ENCODE measurements around the gene ECT2. TPM values are rescaled to one million over a fixed set of nuclear protein-coding genes. Genes with fewer than 3 reads are reported as not detected.
"Not testable (repeated sequence)": the region's sequence is repeated elsewhere in the genome, so short reads cannot be mapped to it uniquely, and the experiment has no call there.

ECT2 gene, protein sequence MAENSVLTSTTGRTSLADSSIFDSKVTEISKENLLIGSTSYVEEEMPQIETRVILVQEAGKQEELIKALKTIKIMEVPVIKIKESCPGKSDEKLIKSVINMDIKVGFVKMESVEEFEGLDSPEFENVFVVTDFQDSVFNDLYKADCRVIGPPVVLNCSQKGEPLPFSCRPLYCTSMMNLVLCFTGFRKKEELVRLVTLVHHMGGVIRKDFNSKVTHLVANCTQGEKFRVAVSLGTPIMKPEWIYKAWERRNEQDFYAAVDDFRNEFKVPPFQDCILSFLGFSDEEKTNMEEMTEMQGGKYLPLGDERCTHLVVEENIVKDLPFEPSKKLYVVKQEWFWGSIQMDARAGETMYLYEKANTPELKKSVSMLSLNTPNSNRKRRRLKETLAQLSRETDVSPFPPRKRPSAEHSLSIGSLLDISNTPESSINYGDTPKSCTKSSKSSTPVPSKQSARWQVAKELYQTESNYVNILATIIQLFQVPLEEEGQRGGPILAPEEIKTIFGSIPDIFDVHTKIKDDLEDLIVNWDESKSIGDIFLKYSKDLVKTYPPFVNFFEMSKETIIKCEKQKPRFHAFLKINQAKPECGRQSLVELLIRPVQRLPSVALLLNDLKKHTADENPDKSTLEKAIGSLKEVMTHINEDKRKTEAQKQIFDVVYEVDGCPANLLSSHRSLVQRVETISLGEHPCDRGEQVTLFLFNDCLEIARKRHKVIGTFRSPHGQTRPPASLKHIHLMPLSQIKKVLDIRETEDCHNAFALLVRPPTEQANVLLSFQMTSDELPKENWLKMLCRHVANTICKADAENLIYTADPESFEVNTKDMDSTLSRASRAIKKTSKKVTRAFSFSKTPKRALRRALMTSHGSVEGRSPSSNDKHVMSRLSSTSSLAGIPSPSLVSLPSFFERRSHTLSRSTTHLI
- total RNA-seq (10 to 100 TPM in 1 of 5 experiments, 1 to 10 TPM in 4; 1.3 to 41.2 (median 2.1) TPM), polyA plus RNA-seq (1 to 10 TPM; 1.3 to 1.6 TPM), total RNA-seq (4.2 reads per million, percentile 21 among the genes with 10 or more reads in this experiment)

DNA sequence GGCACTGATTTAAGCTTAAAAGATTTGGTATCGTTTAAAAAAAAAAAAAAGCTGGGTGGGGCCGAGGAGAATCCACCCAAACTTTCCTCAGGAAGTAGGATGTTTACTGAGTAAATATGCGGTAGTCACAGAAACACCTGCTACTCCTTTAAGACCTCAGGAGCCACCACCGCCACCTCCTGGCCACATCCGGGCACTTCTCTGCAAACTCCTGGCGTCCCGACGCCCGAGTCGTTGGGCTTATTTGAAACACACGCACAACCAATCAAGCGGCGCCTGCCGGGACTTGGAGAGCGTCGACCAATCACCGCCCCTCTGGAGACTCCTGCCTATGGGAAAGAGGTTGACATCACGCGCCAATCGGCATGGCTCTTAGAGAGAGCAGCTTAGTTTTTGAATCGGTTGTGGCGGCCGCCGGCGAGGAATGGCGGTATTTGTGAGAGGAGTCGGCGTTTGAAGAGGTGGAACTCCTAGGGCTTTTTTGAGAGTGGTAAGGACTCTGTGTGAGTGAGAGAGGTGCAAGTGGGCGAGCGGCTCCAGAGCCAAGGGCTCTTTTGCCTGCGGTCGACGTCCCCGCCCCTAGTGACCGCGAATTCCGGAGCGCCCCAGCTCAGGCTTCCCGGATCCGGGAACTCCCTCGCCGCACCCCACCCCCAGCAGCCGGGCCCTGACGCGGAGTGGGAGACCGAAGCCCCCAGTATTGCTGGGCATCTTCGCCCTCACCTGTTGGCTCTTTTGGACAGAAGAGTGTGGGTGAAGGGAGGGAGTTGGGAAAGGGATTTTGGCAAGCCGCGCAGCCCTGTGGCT lies at the start of gene ECT2:
Gene ECT2 (plus strand): TSS at position 359 of the 807 bp plus-strand sequence. CDS start 3,805 bp downstream, outside the sequence.
- H3K27me3 Mint-ChIP-seq: peaks cover 0 to 8% (median 0%) of the 10 kb centered on the region in 5 donors
- intact Hi-C loops (cut with micrococcal nuclease): loop anchor here (1.0 to 5.0 kb wide), 17 partner anchors 39 to 1880 kb away; partner anchors contain the start of genes EIF5A2 (in 2 of the 2), FNDC3B (in 2 of the 2), NCEH1 (in 2 of the 2) and TNFSF10 (in 2 of the 2)
- H3K36me3 ChIP-seq (ENCODE audit: control insufficient read depth in 2 of 3, insufficient read depth in 3 of 3, low read length in 3 of 3): peaks cover 0 to 3% (median 0%) of the 10 kb centered on the region in 3 experiments

DNA sequence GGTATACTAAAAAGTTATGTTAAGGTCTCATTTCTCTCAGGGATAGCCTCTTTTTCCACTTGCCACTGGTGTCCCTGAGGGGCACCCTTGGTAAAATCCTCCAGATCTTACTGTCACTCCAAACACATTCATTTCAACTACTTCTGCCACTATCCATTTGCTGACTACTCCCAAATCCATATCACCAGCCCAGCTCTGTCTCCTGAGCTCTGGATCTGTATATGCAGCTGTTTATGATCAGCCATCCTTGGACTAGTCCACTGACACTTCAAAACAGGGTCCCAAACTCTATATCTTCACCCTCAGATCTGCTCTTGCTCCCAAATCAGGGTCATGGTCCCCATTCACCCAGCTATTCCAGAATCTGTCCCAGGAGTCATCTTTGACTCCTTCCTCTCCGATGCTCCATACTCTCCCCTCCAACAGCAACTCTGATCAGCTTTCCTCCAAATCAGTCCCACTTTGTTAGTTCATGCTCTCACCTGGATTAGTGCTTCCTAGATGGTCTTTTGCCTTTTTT lies 49.5 kb upstream of the ECT2 start:
- ChIA-PET POLR2A (no interaction called here), CTCF (no interaction called here)
- Mint-ChIP-seq H3K27me3 (no peaks in the 10 kb centered on the region), H3K4me3 (peak overlapping the region in 1 of 10 donors; percentile 39), H3K36me3 (peaks cover 0 to 9% (median 0%) of the 10 kb centered on the region in 5 donors), H3K27ac (peak overlapping the region in 2 of 9 donors; percentile 12 to 80), H3K9me3 (no peaks in the 10 kb centered on the region), H3K4me1 (peaks cover 0 to 22% (median 7%) of the 10 kb centered on the region in 7 donors)
- intact Hi-C loops (cut with micrococcal nuclease): no loop called here
- Histone ChIP-seq H3K27me3 (ENCODE audit: control insufficient read depth in 2 of 2, insufficient read depth in 2 of 2, low read length in 2 of 2) (no peaks in the 10 kb centered on the region), H3K4me1 (ENCODE audit: control insufficient read depth in 2 of 2, insufficient read depth in 2 of 2, low read length in 2 of 2) (no peaks in the 10 kb centered on the region), H3K4me3 (ENCODE audit: low read length) (no peak overlapping the region), H3K9me3 (ENCODE audit: control insufficient read depth in 2 of 3, low read length in 3 of 3) (no peaks in the 10 kb centered on the region), H3K27ac (ENCODE audit: low read depth, low read length) (no peak overlapping the region), H3K36me3 (ENCODE audit: control insufficient read depth in 2 of 3, insufficient read depth in 3 of 3, low read length in 3 of 3) (no peaks in the 10 kb centered on the region)
- DNase-seq: no peak
- ATAC-seq: no peak

More for the DNA sequence above, at the start of gene ECT2:
- peak within 1 kb of the TSS; percentile 52 to 98 (median 85) for H3K27ac Mint-ChIP-seq
- Histone ChIP-seq H3K9me3 (ENCODE audit: control insufficient read depth in 2 of 3, low read length in 3 of 3) (no peaks in the 10 kb centered on the region), H3K4me3 (ENCODE audit: low read length) (peak within 1 kb of the TSS; percentile 88), H3K4me1 (ENCODE audit: control insufficient read depth in 2 of 2, insufficient read depth in 2 of 2, low read length in 2 of 2) (peaks cover 5% of the 10 kb centered on the region in 2 donors), H3K27ac (ENCODE audit: low read depth, low read length) (peak within 1 kb of the TSS; percentile 63), H3K27me3 (ENCODE audit: control insufficient read depth in 2 of 2, insufficient read depth in 2 of 2, low read length in 2 of 2) (no peaks in the 10 kb centered on the region)
- ATAC-seq (peak; percentile 98), DNase-seq (peak; percentile 87 to 98 (median 94))
- peaks cover 0 to 14% (median 0%) of the 10 kb centered on the region in 5 donors for H3K36me3 Mint-ChIP-seq
- H3K4me1 Mint-ChIP-seq: peaks cover 6 to 45% (median 15%) of the 10 kb centered on the region in 7 donors
- peaks cover 0 to 4% (median 0%) of the 10 kb centered on the region in 11 donors for H3K9me3 Mint-ChIP-seq
- CTCF ChIA-PET: interaction anchor here (0.7 to 1.0 kb wide), 3 partner anchors 18 to 614 kb away, joined by 3 read pairs; no protein-coding TSS in a partner anchor
- POLR2A ChIA-PET: interaction anchor here (1.2 kb wide), 1 partner anchor 227 kb away, joined by 4 read pairs; the partner anchor contains the start of gene TNFSF10
- peak within 1 kb of the TSS; percentile 88 to 100 (median 96) for H3K4me3 Mint-ChIP-seq

DNA sequence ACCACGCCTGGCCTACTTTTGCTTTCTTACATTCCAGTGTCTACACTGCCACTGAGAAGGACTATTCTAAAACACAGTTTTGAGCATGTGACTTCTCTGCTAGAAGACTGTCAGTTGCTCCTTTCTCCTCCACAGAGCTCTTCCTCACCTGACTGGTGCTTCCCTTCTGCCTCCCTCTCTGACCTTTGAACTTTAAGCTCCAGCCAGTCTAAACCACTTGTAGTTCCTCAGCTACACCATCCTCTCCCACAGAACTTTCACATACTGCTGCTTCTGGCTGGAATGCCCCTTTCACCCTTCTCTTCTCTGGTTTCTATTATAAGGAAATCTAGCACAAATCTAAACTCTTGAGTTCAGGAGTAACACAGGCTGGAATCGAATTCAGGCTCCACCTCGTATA lies 48.8 kb upstream of the ECT2 start:
- intact Hi-C loops (cut with micrococcal nuclease): no loop called here
- no peak overlapping the region for H3K4me3 ChIP-seq (ENCODE audit: low read length)
- ATAC-seq (no peak), DNase-seq (no peak)
- Mint-ChIP-seq H3K27ac (no peak overlapping the region), H3K9me3 (no peaks in the 10 kb centered on the region), H3K4me1 (peaks cover 0 to 22% (median 7%) of the 10 kb centered on the region in 7 donors), H3K27me3 (no peaks in the 10 kb centered on the region), H3K36me3 (peaks cover 0 to 9% (median 0%) of the 10 kb centered on the region in 5 donors), H3K4me3 (no peak overlapping the region)
- no peaks in the 10 kb centered on the region for H3K36me3 ChIP-seq (ENCODE audit: control insufficient read depth in 2 of 3, insufficient read depth in 3 of 3, low read length in 3 of 3)
- POLR2A ChIA-PET: no interaction called here
- H3K4me1 ChIP-seq (ENCODE audit: control insufficient read depth in 2 of 2, insufficient read depth in 2 of 2, low read length in 2 of 2): no peaks in the 10 kb centered on the region
- H3K27me3 ChIP-seq (ENCODE audit: control insufficient read depth in 2 of 2, insufficient read depth in 2 of 2, low read length in 2 of 2): no peaks in the 10 kb centered on the region
- CTCF ChIA-PET: no interaction called here
- H3K27ac ChIP-seq (ENCODE audit: low read depth, low read length): no peak overlapping the region
- no peaks in the 10 kb centered on the region for H3K9me3 ChIP-seq (ENCODE audit: control insufficient read depth in 2 of 3, low read length in 3 of 3)

DNA sequence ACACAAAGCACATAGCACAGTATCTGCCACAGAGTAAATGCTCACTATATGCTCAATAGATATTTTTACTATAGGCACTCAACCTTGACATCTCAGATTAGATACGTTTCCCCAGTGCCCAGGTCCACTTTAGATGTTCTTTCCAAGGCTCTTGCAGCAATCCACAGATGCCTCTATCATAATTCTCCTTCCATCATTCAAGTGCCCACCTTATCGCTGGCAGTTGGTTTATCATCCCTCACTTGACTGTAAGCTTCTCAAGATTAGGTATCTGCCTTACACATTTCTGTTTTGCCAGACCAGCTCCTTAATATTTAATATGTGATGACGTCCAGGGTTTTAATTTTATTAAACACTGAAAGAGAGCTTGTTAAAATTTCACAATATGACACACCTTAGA lies 48.3 kb upstream of the ECT2 start:
- H3K4me3 Mint-ChIP-seq: no peak overlapping the region
- Histone ChIP-seq H3K36me3 (ENCODE audit: control insufficient read depth in 2 of 3, insufficient read depth in 3 of 3, low read length in 3 of 3) (no peaks in the 10 kb centered on the region), H3K9me3 (ENCODE audit: control insufficient read depth in 2 of 3, low read length in 3 of 3) (no peaks in the 10 kb centered on the region), H3K27ac (ENCODE audit: low read depth, low read length) (no peak overlapping the region), H3K27me3 (ENCODE audit: control insufficient read depth in 2 of 2, insufficient read depth in 2 of 2, low read length in 2 of 2) (no peaks in the 10 kb centered on the region), H3K4me1 (ENCODE audit: control insufficient read depth in 2 of 2, insufficient read depth in 2 of 2, low read length in 2 of 2) (no peaks in the 10 kb centered on the region), H3K4me3 (ENCODE audit: low read length) (no peak overlapping the region)
- DNase-seq: no peak
- CTCF ChIA-PET: no interaction called here
- H3K9me3 Mint-ChIP-seq: no peaks in the 10 kb centered on the region
- peaks cover 0 to 22% (median 7%) of the 10 kb centered on the region in 7 donors for H3K4me1 Mint-ChIP-seq
- no peaks in the 10 kb centered on the region for H3K27me3 Mint-ChIP-seq
- POLR2A ChIA-PET: no interaction called here
- H3K27ac Mint-ChIP-seq: no peak overlapping the region
- intact Hi-C loops (cut with micrococcal nuclease): no loop called here
- no peak for ATAC-seq
- peaks cover 0 to 9% (median 0%) of the 10 kb centered on the region in 5 donors for H3K36me3 Mint-ChIP-seq

DNA sequence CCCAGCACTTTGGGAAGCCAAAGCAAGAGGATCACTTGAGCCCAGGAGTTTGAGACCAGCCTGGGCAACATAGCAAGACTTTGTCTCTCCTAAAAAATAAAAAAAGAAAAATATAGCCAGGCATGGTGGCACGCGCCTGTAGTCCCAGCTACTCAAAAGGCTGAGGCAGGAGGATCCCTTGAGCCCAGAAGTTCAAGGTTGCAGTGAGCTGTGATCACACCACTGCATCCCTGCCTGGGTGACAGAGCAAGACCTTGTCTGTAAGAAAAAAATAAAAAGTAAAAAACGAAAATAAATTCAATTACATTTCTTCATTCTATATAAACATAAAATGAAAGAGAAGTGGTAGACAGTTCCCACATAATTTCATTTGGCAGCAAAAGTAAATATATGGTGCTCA lies 47.8 kb upstream of the ECT2 start:
- H3K27me3 Mint-ChIP-seq; ATAC-seq; H3K27me3 ChIP-seq (ENCODE audit: control insufficient read depth in 2 of 2, insufficient read depth in 2 of 2, low read length in 2 of 2); H3K27ac ChIP-seq (ENCODE audit: low read depth, low read length); CTCF ChIA-PET; H3K36me3 Mint-ChIP-seq; H3K4me1 ChIP-seq (ENCODE audit: control insufficient read depth in 2 of 2, insufficient read depth in 2 of 2, low read length in 2 of 2); POLR2A ChIA-PET; H3K4me3 ChIP-seq (ENCODE audit: low read length); H3K9me3 Mint-ChIP-seq; H3K27ac Mint-ChIP-seq; DNase-seq; H3K4me3 Mint-ChIP-seq; H3K36me3 ChIP-seq (ENCODE audit: control insufficient read depth in 2 of 3, insufficient read depth in 3 of 3, low read length in 3 of 3); H3K9me3 ChIP-seq (ENCODE audit: control insufficient read depth in 2 of 3, low read length in 3 of 3); intact Hi-C loops (cut with micrococcal nuclease): not testable (repeated sequence)
- peaks cover 0 to 22% (median 7%) of the 10 kb centered on the region in 7 donors for H3K4me1 Mint-ChIP-seq

DNA sequence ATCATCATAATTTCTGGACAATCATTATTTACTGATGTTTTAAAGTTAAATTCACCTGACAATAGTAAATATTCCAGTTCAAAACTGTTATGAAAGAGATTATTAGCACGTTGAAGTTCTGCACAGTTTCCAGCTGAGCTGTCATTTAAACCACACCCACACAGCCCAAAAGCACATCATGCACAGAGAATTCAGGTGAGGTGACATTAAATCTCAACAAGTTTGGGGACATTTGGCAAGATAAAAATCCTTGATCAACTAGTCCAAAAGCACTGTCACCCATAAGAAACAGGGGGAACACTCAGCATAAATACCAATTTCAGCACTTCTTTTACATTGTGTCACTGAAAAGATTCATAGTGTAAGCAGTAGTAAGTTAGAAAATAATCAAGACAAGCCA lies 46.5 kb upstream of the ECT2 start:
- no peak for DNase-seq
- Mint-ChIP-seq H3K27ac (no peak overlapping the region), H3K4me3 (no peak overlapping the region), H3K4me1 (peaks cover 5 to 19% (median 9%) of the 10 kb centered on the region in 7 donors), H3K9me3 (no peaks in the 10 kb centered on the region), H3K36me3 (peaks cover 0 to 9% (median 0%) of the 10 kb centered on the region in 5 donors), H3K27me3 (no peaks in the 10 kb centered on the region)
- Histone ChIP-seq H3K4me3 (ENCODE audit: low read length) (no peak overlapping the region), H3K27me3 (ENCODE audit: control insufficient read depth in 2 of 2, insufficient read depth in 2 of 2, low read length in 2 of 2) (no peaks in the 10 kb centered on the region), H3K4me1 (ENCODE audit: control insufficient read depth in 2 of 2, insufficient read depth in 2 of 2, low read length in 2 of 2) (peaks cover under 1 to 3% of the 10 kb centered on the region in 2 donors), H3K36me3 (ENCODE audit: control insufficient read depth in 2 of 3, insufficient read depth in 3 of 3, low read length in 3 of 3) (no peaks in the 10 kb centered on the region), H3K9me3 (ENCODE audit: control insufficient read depth in 2 of 3, low read length in 3 of 3) (no peaks in the 10 kb centered on the region), H3K27ac (ENCODE audit: low read depth, low read length) (no peak overlapping the region)
- intact Hi-C loops (cut with micrococcal nuclease): no loop called here
- no peak for ATAC-seq
- ChIA-PET POLR2A (no interaction called here), CTCF (no interaction called here)

Data from naive thymus-derived CD4-positive, alpha-beta T cell (primary cell).